HUES64 (cell line): ENCODE data around the gene ADARB2.
"Not testable (repeated sequence)": the region's sequence is repeated elsewhere in the genome, so short reads cannot be mapped to it uniquely, and the experiment has no call there.

Source experiments
- H3K27ac ChIP-seq: 2 replicates; pipeline ENCODE4 v1.7.0; 2013; ENCODE audit warnings: low read depth, low read length, inconsistent platforms
- H3K27me3 ChIP-seq: 2 replicates; pipeline ENCODE4 v1.6.1; 2013; ENCODE audit warnings: mild to moderate bottlenecking, low read length; ENCODE audit not compliant: insufficient read depth
- H3K36me3 ChIP-seq: 2 replicates; pipeline ENCODE4 v1.6.1; 2013; ENCODE audit warnings: mild to moderate bottlenecking, low read length; ENCODE audit not compliant: insufficient read depth
- H3K4me1 ChIP-seq: 2 replicates; pipeline ENCODE4 v1.6.1; 2013; ENCODE audit warnings: mild to moderate bottlenecking, low read length, moderate library complexity; ENCODE audit not compliant: insufficient read depth
- H3K4me3 ChIP-seq: 2 replicates; pipeline ENCODE4 v1.5.1; 2013; ENCODE audit warnings: mild to moderate bottlenecking, low read length, moderate library complexity
- H3K9ac ChIP-seq: 2 replicates; pipeline ENCODE4 v1.6.1; 2013; ENCODE audit warnings: mild to moderate bottlenecking, low read depth, low read length
- H3K9me3 ChIP-seq: 2 replicates; pipeline ENCODE4 v1.6.1; 2013; ENCODE audit warnings: low read depth, low read length; ENCODE audit not compliant: insufficient read depth
- WGBS: fragments of 150-250, 120-280 bp; methylation state at CpG from one replicate; pipeline ENCODE4 v1.1.7; 2013; ENCODE audit warnings: missing lambda C conversion rate; 5-methylcytosine and 5-hydroxymethylcytosine counted together

Gene ADARB2

DNA sequence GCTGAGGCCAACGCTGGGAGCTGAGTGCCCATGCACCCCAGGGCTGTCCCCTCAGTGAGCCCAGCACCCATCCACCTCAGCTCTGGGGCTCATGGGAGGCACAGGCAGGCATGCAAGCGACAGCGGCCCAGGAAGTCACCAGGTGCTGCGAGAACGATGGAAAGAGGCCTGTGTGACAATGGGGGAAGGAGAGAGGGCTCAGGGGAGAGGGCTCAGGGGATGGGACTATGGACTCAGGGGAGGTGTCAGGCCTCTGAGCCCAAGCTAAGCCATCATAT, 388.6 kb downstream of the ADARB2 start:
- Histone ChIP-seq H3K9me3 (no peaks in the 10 kb centered on the region), H3K4me1 (peaks cover 4% of the 10 kb centered on the region; the same call in 1 of the 2 replicates), H3K4me3 (no peak overlapping the region), H3K9ac (no peak overlapping the region), H3K27me3 (no peaks in the 10 kb centered on the region), H3K27ac (no peak overlapping the region), H3K36me3 (no peaks in the 10 kb centered on the region)
- WGBS = 78% methylated on average over 5 of the region's 5 CpGs

DNA sequence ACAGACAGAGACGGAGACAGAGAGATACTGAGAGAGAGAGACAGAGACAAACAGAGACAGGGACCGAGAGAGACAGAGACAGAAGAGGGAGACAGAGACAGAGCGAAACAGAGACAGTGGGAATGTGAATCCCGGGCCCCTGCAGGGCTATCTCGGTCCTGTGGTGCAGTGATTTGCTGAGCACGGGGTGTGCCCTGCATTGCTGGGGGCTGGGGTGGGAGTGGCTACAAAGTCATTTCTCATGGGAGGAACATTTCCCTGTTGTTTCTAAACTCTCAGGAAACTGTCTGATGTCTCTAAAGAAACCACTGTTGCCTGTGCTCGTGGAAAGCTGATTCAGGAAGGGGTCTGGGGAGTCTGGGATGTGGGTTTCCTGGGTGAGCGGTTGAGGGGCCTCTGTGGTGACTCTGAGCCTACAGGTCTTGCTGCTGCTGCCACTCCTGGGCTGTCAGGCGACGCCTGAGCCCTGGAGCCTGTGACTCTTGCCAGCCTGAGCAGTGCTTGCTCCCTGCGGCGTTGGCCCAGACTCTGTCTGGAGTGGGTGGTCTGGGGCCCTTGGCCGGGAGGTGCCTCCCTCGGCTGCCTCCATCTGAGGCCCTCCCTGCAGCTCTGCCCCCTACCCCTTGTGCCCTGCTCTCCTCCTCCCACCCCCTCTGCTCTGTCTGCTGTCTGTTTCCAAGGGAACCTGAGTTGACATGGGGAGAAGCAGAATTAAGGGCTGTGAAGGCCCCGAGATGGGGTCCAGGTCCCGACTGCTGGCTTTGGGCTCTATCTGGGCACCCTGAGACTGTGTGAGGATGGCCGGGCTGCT, 389.2 kb downstream of the ADARB2 start:
- no peaks in the 10 kb centered on the region for H3K9me3 ChIP-seq
- no peak overlapping the region for H3K9ac ChIP-seq
- H3K36me3 ChIP-seq = no peaks in the 10 kb centered on the region
- H3K27me3 ChIP-seq = no peaks in the 10 kb centered on the region
- no peak overlapping the region for H3K4me3 ChIP-seq
- peaks cover 4% of the 10 kb centered on the region; the same call in 1 of the 2 replicates for H3K4me1 ChIP-seq
- WGBS = 76% methylated on average over 17 of the region's 17 CpGs
- H3K27ac ChIP-seq = no peak overlapping the region

DNA sequence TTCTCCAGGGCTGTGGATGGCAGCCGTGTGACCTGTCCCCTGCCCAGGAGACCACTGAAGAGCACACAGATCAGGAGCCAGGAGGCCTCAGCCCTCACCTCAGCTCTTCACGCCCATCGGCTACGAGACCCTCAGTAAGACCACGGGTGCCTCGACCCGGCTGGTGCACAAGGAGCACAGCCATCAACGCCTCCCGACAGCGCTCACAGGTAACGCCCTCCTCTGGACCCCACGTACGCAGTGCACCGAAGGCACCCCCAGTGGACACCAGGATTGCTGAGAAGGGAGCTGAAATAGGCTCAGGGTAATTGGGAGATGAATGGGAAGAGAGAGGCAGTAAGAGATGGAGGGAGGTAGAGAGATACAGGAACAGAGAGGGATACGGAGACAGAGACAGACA, 389.8 kb downstream of the ADARB2 start:
- no peak overlapping the region for H3K27ac ChIP-seq
- no peaks in the 10 kb centered on the region for H3K27me3 ChIP-seq
- H3K4me3 ChIP-seq = no peak overlapping the region
- H3K36me3 ChIP-seq = no peaks in the 10 kb centered on the region
- H3K9me3 ChIP-seq = no peaks in the 10 kb centered on the region
- 94% methylated on average over 15 of the region's 15 CpGs for WGBS
- H3K9ac ChIP-seq = no peak overlapping the region
- H3K4me1 ChIP-seq = peaks cover 4% of the 10 kb centered on the region; the same call in 1 of the 2 replicates

DNA sequence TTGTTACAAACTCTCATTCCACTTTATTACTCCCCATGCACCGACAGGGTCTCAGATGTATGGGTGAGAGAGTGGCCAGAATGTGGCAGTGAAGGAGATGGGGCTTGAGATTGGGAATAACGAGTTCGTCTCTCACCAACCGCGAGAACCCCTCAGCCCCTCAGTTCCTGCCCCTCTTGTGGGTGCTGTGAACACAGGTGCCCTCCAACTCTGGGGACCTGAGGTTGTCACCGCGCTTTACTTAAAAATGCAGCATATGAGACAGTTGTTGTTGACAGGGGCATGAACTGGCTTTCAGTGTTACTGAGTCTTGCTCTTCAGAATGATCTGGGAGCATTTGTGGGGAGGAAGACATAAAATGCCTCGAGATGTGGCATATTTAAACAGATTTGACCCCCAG, 391.1 kb downstream of the ADARB2 start:
- Histone ChIP-seq H3K9ac (no peak overlapping the region), H3K27me3 (no peaks in the 10 kb centered on the region), H3K4me1 (peaks cover 4% of the 10 kb centered on the region; the same call in 1 of the 2 replicates), H3K9me3 (no peaks in the 10 kb centered on the region), H3K4me3 (no peak overlapping the region), H3K27ac (no peak overlapping the region), H3K36me3 (no peaks in the 10 kb centered on the region)
- WGBS = 92% methylated on average over 7 of the region's 8 CpGs

DNA sequence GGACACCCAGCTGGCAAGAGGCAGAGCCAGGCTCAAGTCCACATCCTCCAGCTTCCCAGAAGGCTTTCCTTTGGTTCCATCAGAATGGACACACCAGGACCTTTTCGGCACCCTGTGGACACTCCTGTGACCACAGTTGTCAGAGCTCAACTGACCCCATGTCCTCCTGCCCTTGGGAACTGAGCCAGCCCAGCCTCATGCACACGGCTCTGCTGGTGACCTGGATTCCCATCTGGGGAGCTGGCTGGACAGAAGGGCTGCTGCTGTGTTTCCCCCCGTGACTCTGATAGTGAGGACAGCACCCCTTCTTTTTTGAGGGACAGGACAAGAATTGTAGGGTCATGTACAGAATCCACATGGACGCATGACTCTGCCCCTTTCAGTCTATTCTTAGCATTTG, 392.0 kb downstream of the ADARB2 start:
- no peaks in the 10 kb centered on the region for H3K36me3 ChIP-seq
- H3K27me3 ChIP-seq = no peaks in the 10 kb centered on the region
- no peak overlapping the region for H3K27ac ChIP-seq
- H3K4me3 ChIP-seq = no peak overlapping the region
- 94% methylated on average over 4 of the region's 4 CpGs for WGBS
- H3K9me3 ChIP-seq = no peaks in the 10 kb centered on the region
- no peak overlapping the region for H3K9ac ChIP-seq
- peaks cover 4% of the 10 kb centered on the region; the same call in 1 of the 2 replicates for H3K4me1 ChIP-seq

DNA sequence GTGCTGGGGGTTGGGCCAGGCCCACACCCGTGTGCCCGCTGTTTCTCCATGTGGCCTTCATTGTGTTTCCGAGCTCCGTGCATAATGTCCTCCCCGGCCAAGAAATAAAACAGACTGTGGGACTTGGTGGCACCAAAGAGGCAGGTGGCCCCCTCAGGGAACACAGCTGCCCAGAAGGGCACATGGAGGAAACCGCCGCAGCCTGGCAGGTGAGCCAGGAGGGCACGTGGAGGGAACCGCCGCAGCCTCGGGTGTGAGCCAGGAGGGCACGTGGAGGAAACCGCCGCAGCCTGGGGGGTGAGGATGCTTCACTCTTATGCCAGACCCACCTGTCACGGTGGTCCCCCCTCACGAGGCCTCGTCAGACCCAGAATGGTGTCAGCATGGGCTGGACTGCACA, 392.5 kb downstream of the ADARB2 start:
- WGBS = 88% methylated on average over 17 of the region's 17 CpGs
- H3K9ac ChIP-seq = no peak overlapping the region
- no peak overlapping the region for H3K4me3 ChIP-seq
- no peak overlapping the region for H3K27ac ChIP-seq
- H3K36me3 ChIP-seq = no peaks in the 10 kb centered on the region
- no peaks in the 10 kb centered on the region for H3K9me3 ChIP-seq
- H3K27me3 ChIP-seq = no peaks in the 10 kb centered on the region
- H3K4me1 ChIP-seq = peaks cover 4% of the 10 kb centered on the region; the same call in 1 of the 2 replicates

DNA sequence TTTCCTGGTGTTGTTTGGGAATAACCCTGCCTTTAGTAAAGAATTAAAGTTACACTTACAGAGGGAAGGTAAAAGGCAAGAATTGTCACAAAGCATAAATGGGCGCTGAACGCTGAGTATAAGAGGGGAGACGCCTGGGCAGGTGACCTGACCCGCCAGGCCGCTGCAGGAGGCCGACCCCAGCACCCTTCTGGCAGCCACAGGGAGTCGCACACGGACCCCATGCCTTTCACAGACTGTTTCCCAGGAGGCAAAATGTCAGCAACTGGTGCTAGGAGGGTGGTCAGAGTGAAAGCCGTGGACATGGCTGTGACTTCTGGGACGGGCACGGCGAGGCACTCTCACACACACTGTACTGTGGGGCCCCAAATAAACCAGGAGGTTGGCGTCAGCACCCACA, 392.9 kb downstream of the ADARB2 start:
- Histone ChIP-seq H3K9me3 (no peaks in the 10 kb centered on the region), H3K27me3 (no peaks in the 10 kb centered on the region; the same call in 1 of the 2 replicates), H3K27ac (no peak overlapping the region), H3K9ac (no peak overlapping the region), H3K4me1 (peaks cover 4% of the 10 kb centered on the region; the same call in 1 of the 2 replicates), H3K36me3 (no peaks in the 10 kb centered on the region), H3K4me3 (no peak overlapping the region)
- 96% methylated on average over 13 of the region's 13 CpGs for WGBS

DNA sequence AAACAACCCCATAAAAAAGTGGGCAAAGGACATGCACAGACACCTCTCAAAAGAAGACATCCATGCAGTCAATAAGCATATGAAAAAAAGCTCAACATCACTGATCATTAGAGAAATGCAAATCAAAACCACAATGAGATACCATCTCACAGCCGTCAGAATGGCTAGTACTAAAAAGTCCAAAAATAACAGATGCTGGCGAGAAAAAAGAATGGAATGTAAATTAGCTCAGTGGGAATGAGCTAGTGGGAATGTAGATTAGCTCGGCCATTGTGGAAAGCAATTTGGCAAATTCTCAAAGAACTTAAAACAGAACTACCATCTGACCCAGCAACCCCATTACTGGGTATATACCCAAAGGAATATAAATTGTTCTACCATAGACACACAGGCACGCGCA, 394.1 kb downstream of the ADARB2 start:
- WGBS = 88% methylated on average over 5 of the region's 5 CpGs
- Histone ChIP-seq H3K27me3 (no peaks in the 10 kb centered on the region; the same call in 1 of the 2 replicates), H3K27ac (no peak overlapping the region), H3K36me3 (no peaks in the 10 kb centered on the region), H3K9me3 (no peaks in the 10 kb centered on the region), H3K4me3 (no peak overlapping the region), H3K9ac (no peak overlapping the region), H3K4me1 (peaks cover 2% of the 10 kb centered on the region; the same call in 1 of the 2 replicates)

DNA sequence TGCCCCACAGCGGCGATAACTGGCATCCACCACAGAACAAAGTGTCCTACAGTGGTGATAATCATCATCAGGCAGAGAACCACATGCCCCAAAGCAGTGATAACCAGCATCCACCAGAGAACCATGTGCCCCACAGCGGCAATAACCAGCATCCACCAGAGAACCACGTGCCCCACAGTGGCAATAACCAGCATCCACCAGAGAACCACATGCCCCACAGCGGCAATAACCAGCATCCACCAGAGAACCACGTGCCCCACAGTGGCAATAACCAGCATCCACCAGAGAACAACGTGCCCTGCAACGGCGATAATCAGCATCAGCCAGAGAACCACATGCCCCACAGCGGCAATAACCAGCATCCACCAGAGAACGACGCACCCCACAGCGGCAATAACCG, 396.3 kb downstream of the ADARB2 start:
- not testable (repeated sequence) for H3K27me3 ChIP-seq, H3K27ac ChIP-seq, H3K9me3 ChIP-seq, H3K36me3 ChIP-seq, H3K4me3 ChIP-seq, H3K9ac ChIP-seq, H3K4me1 ChIP-seq
- 96% methylated on average over 14 of the region's 14 CpGs for WGBS

DNA sequence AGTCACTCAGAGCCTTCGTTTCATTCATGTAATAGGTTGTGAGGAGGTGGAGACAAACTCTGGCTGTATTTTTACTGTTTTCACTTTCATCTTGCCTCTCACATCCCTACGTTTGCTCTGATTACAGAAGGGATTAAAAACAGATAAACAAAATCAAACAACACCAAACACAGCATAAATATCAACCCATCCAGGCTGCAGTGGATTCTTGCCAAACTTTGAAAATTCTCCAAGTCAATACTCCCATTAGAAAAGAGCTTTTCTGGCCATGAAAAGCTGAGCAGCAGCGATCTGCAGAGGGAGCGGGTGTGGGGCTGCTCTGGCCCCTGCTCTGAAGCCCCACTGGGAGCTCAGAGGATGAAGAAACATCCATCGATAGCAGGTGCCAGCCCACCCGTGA, 397.9 kb downstream of the ADARB2 start:
- H3K27ac ChIP-seq = no peak overlapping the region
- no peaks in the 10 kb centered on the region; the same call in 1 of the 2 replicates for H3K27me3 ChIP-seq
- H3K36me3 ChIP-seq = no peaks in the 10 kb centered on the region
- 88% methylated on average over 6 of the region's 6 CpGs for WGBS
- H3K9me3 ChIP-seq = no peaks in the 10 kb centered on the region
- no peak overlapping the region for H3K9ac ChIP-seq
- H3K4me3 ChIP-seq = no peak overlapping the region
- H3K4me1 ChIP-seq = peaks cover 11% of the 10 kb centered on the region

DNA sequence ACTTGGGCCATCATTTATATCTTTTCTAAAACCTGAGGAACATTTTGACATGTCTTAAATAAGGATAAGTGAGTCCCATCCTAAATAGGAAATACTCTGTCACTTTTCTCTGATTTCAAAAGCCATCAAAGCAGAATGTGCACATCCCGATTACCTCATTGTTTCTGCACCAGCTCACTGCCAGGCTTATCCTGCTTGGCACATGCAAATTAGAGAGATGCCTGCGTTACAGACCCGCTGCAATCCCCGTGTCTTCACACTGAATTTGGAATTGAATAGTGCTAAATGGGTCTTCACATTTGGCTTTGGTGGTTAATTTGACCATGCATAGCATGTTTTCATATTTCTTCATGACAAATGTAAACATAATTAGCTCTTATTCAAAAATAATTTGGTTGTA, 401.7 kb downstream of the ADARB2 start:
- Histone ChIP-seq H3K4me1 (peaks cover 11% of the 10 kb centered on the region), H3K27me3 (no peaks in the 10 kb centered on the region; the same call in 1 of the 2 replicates), H3K9me3 (no peaks in the 10 kb centered on the region), H3K4me3 (no peak overlapping the region), H3K9ac (no peak overlapping the region), H3K36me3 (no peaks in the 10 kb centered on the region), H3K27ac (no peak overlapping the region)
- WGBS = 27% methylated on average over 4 of the region's 4 CpGs

DNA sequence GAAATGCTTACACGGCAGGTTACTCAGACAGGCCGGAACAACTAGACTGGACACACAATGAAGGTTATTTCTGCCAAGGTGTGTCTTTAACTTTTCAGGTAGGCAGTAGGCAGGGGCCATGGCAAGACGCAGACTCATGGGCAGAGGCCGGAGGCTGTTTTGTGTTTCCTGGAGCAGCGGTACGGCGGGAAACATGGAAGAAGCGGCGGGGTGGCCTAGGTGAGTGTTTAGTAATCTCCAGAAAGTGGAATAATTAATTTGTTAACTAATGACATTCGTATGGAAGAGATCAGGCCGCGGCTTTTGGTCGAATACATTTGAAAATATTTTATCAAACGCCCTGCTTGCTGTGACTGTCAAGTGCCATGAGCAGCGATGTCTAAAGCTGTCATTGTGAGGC, 403.3 kb downstream of the ADARB2 start:
- Histone ChIP-seq H3K9ac (no peak overlapping the region), H3K4me1 (peaks cover 11% of the 10 kb centered on the region), H3K27me3 (no peaks in the 10 kb centered on the region), H3K36me3 (no peaks in the 10 kb centered on the region), H3K9me3 (no peaks in the 10 kb centered on the region), H3K4me3 (no peak overlapping the region), H3K27ac (no peak overlapping the region)
- WGBS = 95% methylated on average over 15 of the region's 15 CpGs
